CD4-positive, alpha-beta T cell treated with Interleukin-17A for 4 hours (primary cell): ENCODE results near the gene ST6GAL2.

Experiments used
- DNase-seq: peaks from one replicate; pipeline ENCODE4 v3.0.0-alpha.2; 2020; ENCODE audit warnings: mixed read lengths

The ST6GAL2 gene

GRCh38 chr2:106885971-106886915 lies at the start of gene ST6GAL2:
Gene ST6GAL2, minus strand, starts transcription at chr2:106886167. Its CDS starts 42,190 bp downstream, at chr2:106843977.
- DNase-seq, result no peak

GRCh38 chr2:106932644-106933043 lies 46.7 kb upstream of the ST6GAL2 start:
- no peak for DNase-seq

- no peak for DNase-seq
Measured at GRCh38 chr2:106931717-106932335, 45.9 kb upstream of the ST6GAL2 start.

GRCh38 chr2:106921451-106921850 lies 35.5 kb upstream of the ST6GAL2 start:
- no peak for DNase-seq

- DNase-seq, result no peak
Measured at GRCh38 chr2:106919012-106919411, 33.0 kb upstream of the ST6GAL2 start.

GRCh38 chr2:106904242-106904641 lies 18.3 kb upstream of the ST6GAL2 start:
- no peak for DNase-seq

GRCh38 chr2:106899786-106900530 lies 14.0 kb upstream of the ST6GAL2 start:
- no peak for DNase-seq

GRCh38 chr2:106894545-106894944 lies 8.6 kb upstream of the ST6GAL2 start:
- no peak for DNase-seq

- no peak for DNase-seq
Measured at GRCh38 chr2:106892048-106892447, 6.1 kb upstream of the ST6GAL2 start.

- DNase-seq, result no peak
Measured at GRCh38 chr2:106890606-106891005, 4.6 kb upstream of the ST6GAL2 start.

GRCh38 chr2:106886916-106887758 lies 1.2 kb upstream of the ST6GAL2 start:
- DNase-seq, result no peak

GRCh38 chr2:106885329-106885728 lies 638 bp downstream of the ST6GAL2 start:
- DNase-seq, result no peak

GRCh38 chr2:106882673-106883072 lies 3.3 kb downstream of the ST6GAL2 start:
- DNase-seq, result no peak

GRCh38 chr2:106878206-106878605 lies 7.8 kb downstream of the ST6GAL2 start:
- no peak for DNase-seq

GRCh38 chr2:106876699-106877098 lies 9.3 kb downstream of the ST6GAL2 start:
- no peak for DNase-seq

GRCh38 chr2:106869512-106870275 lies 16.3 kb downstream of the ST6GAL2 start:
- DNase-seq, result no peak

- DNase-seq, result no peak
Measured at GRCh38 chr2:106868275-106868674, 17.7 kb downstream of the ST6GAL2 start.

GRCh38 chr2:106867196-106867953 lies 18.6 kb downstream of the ST6GAL2 start:
- no peak for DNase-seq

- DNase-seq, result no peak
Measured at GRCh38 chr2:106866641-106867040, 19.3 kb downstream of the ST6GAL2 start.

- no peak for DNase-seq
Measured at GRCh38 chr2:106864051-106864450, 21.9 kb downstream of the ST6GAL2 start.

- DNase-seq, result no peak
Measured at GRCh38 chr2:106863387-106863786, 22.6 kb downstream of the ST6GAL2 start.
